ENCODE data around the gene KCNH1.

DNA sequence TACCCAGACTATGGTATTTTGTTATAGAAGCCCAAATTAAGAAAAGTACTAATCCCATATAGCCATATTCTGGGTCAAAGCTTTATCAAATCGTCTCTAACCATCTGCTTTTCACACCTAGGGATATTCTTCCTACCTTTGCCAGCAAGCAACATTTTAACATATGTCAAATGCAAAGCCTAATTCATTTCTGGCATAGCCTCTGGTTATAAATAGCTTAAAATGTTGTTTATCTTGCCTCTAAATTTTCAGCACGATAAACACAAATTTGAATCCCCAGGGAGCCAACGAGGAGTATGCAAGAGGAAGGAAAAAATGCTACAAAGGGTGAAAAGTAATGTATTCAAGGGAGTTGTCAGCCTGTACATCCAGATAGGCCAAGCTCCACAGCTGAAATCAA is 357.2 kb downstream of the KCNH1 start:
- TF ChIP-seq, protein P1, sequence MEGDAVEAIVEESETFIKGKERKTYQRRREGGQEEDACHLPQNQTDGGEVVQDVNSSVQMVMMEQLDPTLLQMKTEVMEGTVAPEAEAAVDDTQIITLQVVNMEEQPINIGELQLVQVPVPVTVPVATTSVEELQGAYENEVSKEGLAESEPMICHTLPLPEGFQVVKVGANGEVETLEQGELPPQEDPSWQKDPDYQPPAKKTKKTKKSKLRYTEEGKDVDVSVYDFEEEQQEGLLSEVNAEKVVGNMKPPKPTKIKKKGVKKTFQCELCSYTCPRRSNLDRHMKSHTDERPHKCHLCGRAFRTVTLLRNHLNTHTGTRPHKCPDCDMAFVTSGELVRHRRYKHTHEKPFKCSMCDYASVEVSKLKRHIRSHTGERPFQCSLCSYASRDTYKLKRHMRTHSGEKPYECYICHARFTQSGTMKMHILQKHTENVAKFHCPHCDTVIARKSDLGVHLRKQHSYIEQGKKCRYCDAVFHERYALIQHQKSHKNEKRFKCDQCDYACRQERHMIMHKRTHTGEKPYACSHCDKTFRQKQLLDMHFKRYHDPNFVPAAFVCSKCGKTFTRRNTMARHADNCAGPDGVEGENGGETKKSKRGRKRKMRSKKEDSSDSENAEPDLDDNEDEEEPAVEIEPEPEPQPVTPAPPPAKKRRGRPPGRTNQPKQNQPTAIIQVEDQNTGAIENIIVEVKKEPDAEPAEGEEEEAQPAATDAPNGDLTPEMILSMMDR (IDR thresholded peaks at IDR 0.05; ENCODE audit: insufficient read depth, low read depth, low read length) = no peak
- no peak for TF ChIP-seq EZH2 (IDR thresholded peaks at IDR 0.05; ENCODE audit: insufficient read depth, low read length)

All from astrocyte (in vitro differentiated cells and primary cell).